Breast epithelium (tissue), 4 donors: Measurements from ENCODE around the gene AMZ1. TPM values are rescaled to one million over a fixed set of nuclear protein-coding genes. Genes with fewer than 3 reads are reported as not detected.

Source experiments
- DNase-seq, 2 donors: peaks; one replicate each; pipeline ENCODE4 v3.0.0-alpha.2; 2019; ENCODE audit warnings: low spot score in 2 of 2
- H3K27ac ChIP-seq, 2 donors: fragments of 200-600 bp; sonication (generic) in 1 of 2; one replicate each; pipeline ENCODE4 v1.5.1; 2016 to 2019; ENCODE audit warnings: mild to moderate bottlenecking in 1 of 2
- H3K27me3 ChIP-seq, 2 donors: fragments of 200-600 bp; sonication (generic) in 1 of 2; one replicate each; pipeline versions ENCODE4 v1.5.1 to v1.6.0; 2017 to 2019; ENCODE audit warnings: control low read depth in 1 of 2, mild to moderate bottlenecking in 1 of 2
- H3K36me3 ChIP-seq: fragments of 200-600 bp; one replicate; pipeline ENCODE4 v1.5.1; 2019
- H3K4me1 ChIP-seq, 2 donors: fragments of 200-600 bp; sonication (generic); one replicate each; pipeline ENCODE4 v1.5.1; 2016 to 2019; ENCODE audit warnings: control low read depth in 1 of 2
- H3K4me3 ChIP-seq, 3 donors: fragments of 200-600 bp; sonication (generic); 1 replicate in 2 of 3; 2 replicates in 1 of 3; pipeline ENCODE4 v1.5.1; 2016 to 2019; ENCODE audit warnings: mild to moderate bottlenecking in 3 of 3, moderate library complexity in 2 of 3
- H3K9me3 ChIP-seq, 2 donors: fragments of 200-600 bp; sonication (generic) in 1 of 2; one replicate each; pipeline ENCODE4 v1.5.1; 2016 to 2019; ENCODE audit warnings: control low read depth in 1 of 2
- POLR2A ChIP-seq: fragments of 450-650 bp; IDR thresholded peaks from one replicate; pipeline ENCODE4 v1.6.1; 2016; ENCODE audit warnings: antibody characterized with exemption, mild to moderate bottlenecking, moderate library complexity
- POLR2AphosphoS5 ChIP-seq, 3 donors: sonication (generic); formaldehyde crosslinking; IDR thresholded peaks; one replicate each; pipeline ENCODE4 v1.6.1; 2017; ENCODE audit warnings: antibody characterized with exemption in 3 of 3
- intact Hi-C: fragments of 100-400 bp; cut with DNase I; formaldehyde crosslinking; loops from one replicate; pipeline ENCODE4 v1.15.1; 2023; ENCODE audit warnings: low total_unique reads
- total RNA-seq, 3 donors: library from RNA; depleted of rRNA; stranded (reverse); fragments of >200 nt; gene quantifications; one replicate each; pipeline ENCODE4 v1.1.0, GENCODE V29; 2016
- TF ChIP-seq, protein P1 (sequence below), 3 donors: fragments of 450-650 bp; IDR thresholded peaks; one replicate each; pipeline ENCODE4 v1.5.1; 2016 to 2017; ENCODE audit warnings: antibody characterized with exemption in 3 of 3, mild to moderate bottlenecking in 3 of 3, moderate library complexity in 3 of 3

AMZ1 gene
- total RNA-seq, 3 donors from 2014 or later, result 0.16 to 0.88 (median 0.33) TPM

DNA sequence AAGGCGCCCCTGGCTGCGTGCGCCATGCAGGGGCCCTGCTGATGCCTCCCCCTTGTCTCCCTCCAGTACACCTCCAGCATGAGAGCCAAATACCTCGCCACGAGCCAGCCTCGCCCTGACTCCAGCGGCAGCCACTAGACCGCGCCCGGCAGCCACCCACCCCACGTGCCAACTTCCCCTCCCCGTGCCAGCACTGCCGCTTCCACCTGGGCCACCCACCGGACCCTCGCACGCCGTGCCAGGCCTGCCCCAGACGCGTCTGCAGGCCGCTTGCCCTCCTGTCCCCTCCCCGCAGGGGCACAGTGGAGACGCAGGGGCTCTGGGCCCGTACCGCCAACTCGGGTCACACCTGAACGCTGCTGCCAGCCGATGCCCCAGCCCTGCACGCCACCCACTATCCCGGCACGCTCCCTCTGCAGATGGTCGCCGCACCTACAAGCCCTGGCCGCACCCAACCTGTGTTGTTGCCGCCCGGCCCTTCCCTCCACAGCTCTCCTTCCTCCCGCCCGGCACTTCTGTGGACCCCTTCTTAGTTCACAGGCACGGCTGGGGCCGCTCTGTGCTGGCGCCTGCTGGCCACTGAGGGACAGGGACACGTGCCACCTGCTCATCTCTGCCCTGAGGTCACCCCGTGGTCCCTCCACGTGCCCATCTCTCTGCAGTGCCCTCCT is 26.3 kb upstream of the AMZ1 start:
- H3K4me3 ChIP-seq, result no peak overlapping the region
- H3K36me3 ChIP-seq, result no peaks in the 10 kb centered on the region
- TF ChIP-seq POLR2A (no peak), POLR2AphosphoS5 (IDR thresholded peaks at IDR 0.05) (no peak)
- TF ChIP-seq, protein P1, sequence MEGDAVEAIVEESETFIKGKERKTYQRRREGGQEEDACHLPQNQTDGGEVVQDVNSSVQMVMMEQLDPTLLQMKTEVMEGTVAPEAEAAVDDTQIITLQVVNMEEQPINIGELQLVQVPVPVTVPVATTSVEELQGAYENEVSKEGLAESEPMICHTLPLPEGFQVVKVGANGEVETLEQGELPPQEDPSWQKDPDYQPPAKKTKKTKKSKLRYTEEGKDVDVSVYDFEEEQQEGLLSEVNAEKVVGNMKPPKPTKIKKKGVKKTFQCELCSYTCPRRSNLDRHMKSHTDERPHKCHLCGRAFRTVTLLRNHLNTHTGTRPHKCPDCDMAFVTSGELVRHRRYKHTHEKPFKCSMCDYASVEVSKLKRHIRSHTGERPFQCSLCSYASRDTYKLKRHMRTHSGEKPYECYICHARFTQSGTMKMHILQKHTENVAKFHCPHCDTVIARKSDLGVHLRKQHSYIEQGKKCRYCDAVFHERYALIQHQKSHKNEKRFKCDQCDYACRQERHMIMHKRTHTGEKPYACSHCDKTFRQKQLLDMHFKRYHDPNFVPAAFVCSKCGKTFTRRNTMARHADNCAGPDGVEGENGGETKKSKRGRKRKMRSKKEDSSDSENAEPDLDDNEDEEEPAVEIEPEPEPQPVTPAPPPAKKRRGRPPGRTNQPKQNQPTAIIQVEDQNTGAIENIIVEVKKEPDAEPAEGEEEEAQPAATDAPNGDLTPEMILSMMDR (IDR thresholded peaks at IDR 0.05), result no peak
- intact Hi-C loops, result no loop called here
- no peaks in the 10 kb centered on the region for H3K4me1 ChIP-seq
- H3K27ac ChIP-seq, result no peak overlapping the region
- peaks cover 0 to under 1% of the 10 kb centered on the region in 2 donors for H3K9me3 ChIP-seq
- DNase-seq, result no peak
- no peaks in the 10 kb centered on the region for H3K27me3 ChIP-seq

DNA sequence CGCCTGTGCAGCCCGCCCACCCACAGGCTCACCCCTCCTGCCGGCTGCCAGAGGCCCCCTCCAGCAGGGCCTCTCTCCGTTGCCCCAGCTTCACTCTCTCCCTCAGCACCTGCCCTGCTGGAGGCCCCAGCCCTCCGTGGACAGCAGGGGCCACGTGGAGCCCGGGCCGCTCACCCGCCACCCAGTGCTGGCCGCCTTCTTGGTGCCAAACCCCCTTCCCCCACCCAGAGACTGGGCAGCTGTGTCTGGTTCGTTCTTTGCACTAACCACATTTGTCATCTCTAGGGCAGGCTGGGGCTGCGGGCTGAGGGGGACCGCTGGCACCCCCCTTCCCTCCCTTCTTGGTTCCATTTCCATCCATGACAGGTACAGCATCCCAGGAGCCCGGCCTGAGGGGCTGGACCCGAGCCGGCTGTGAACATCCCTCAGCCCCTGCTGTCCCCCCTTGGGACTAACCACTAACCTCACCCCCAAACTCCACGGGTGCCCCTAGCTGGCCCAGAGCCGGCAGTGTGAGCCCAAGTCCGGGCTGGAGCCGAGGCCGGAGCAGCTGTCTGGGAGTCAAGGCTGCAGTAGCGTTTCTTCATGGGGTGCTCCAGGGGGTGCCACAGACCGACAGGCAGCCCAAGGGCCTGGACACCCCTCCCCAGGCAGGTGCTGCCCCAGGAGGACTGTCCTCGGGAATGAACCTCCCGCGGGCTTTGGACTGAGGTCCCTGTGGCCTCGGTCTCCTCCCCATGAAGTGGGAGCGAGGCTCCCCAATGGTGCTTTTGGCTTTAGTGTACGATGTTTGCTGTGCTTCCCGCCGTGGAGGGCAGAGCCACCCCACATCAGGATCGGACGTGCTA is 25.5 kb upstream of the AMZ1 start:
- no peaks in the 10 kb centered on the region for H3K36me3 ChIP-seq
- no peaks in the 10 kb centered on the region for H3K27me3 ChIP-seq
- DNase-seq, result no peak
- H3K27ac ChIP-seq, result no peak overlapping the region
- intact Hi-C loops, result no loop called here
- no peaks in the 10 kb centered on the region for H3K4me1 ChIP-seq
- TF ChIP-seq POLR2AphosphoS5 (IDR thresholded peaks at IDR 0.05) (no peak), POLR2A (no peak)
- TF ChIP-seq, protein P1 (IDR thresholded peaks at IDR 0.05), result no peak
- peaks cover 0 to 5% of the 10 kb centered on the region in 2 donors for H3K9me3 ChIP-seq
- no peak overlapping the region for H3K4me3 ChIP-seq

DNA sequence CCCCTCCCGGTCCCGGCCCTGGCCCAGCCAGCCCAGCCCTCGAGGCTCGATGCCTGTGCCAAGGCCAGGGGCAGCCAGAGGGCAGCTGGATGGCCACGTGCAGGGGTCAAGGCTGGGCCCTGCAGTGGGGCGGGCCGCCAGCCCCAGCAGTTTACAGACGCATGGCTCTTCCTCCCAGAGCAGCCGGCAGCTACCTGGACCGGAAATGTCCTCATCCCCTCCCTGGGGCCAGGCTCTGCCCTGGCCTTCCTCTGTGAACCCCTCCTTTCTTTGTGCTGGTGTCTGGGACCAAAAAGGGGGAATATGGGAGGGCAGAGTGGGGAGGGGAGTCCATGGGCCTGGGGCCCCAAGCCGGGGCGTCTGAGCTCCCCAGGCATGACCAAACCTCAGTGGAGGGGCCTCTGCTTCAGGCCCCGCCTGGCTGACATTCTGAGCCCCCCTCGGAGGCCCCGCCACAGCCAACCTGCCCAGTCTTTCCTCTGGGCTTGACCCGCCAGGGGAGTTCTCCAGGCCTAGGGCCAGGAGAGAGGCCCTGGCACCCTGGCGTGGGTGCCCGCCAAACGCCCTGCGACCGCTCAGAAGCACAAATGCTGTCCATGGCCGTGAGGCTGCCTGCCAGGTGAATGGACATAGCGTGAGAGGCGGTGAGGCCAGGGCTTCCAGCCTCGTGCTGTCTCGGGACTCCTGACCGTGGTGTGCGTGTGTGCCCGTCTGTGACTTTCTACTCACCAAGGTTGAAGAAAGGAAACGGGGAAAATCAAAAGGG is 24.7 kb upstream of the AMZ1 start:
- Histone ChIP-seq H3K4me3 (no peak overlapping the region), H3K36me3 (no peaks in the 10 kb centered on the region), H3K27me3 (no peaks in the 10 kb centered on the region), H3K27ac (no peak overlapping the region), H3K4me1 (no peaks in the 10 kb centered on the region), H3K9me3 (peaks cover 0 to 5% of the 10 kb centered on the region in 2 donors)
- TF ChIP-seq POLR2A, result no peak
- TF ChIP-seq POLR2AphosphoS5 (IDR thresholded peaks at IDR 0.05), result peak in 1 of 3 donors; percentile 31
- TF ChIP-seq, protein P1 (IDR thresholded peaks at IDR 0.05), result no peak
- no peak for DNase-seq
- intact Hi-C loops, result no loop called here

GRCh38 chr7:2663960-2664359 is 24.0 kb upstream of the AMZ1 start:
- intact Hi-C loops, result no loop called here
- H3K27ac ChIP-seq, result no peak overlapping the region

More at GRCh38 chr7:2663960-2664359, 24.0 kb upstream of the AMZ1 start:
- DNase-seq, result no peak
- Histone ChIP-seq H3K36me3 (no peaks in the 10 kb centered on the region), H3K27me3 (no peaks in the 10 kb centered on the region), H3K4me1 (no peaks in the 10 kb centered on the region), H3K4me3 (no peak overlapping the region), H3K9me3 (peaks cover 0 to 5% of the 10 kb centered on the region in 2 donors)
- TF ChIP-seq, protein P1 (IDR thresholded peaks at IDR 0.05), result no peak
- no peak for TF ChIP-seq POLR2A
- no peak for TF ChIP-seq POLR2AphosphoS5 (IDR thresholded peaks at IDR 0.05)
